ENCODE results near the gene MGMT. TPM values are rescaled to one million over a fixed set of nuclear protein-coding genes. Genes with fewer than 3 reads are reported as not detected.

MGMT gene
- total RNA-seq, 1 donor from 2014 or later, result 22.1 TPM

GRCh38 chr10:129621693-129622092 lies 154.7 kb downstream of the MGMT start:
- DNase-seq (ENCODE audit: low spot score), result no peak

GRCh38 chr10:129622291-129622690 lies 155.2 kb downstream of the MGMT start:
- no peak for DNase-seq (ENCODE audit: low spot score)

- peak; percentile 19 for DNase-seq (ENCODE audit: low spot score)
Observed at GRCh38 chr10:129622736-129623135, 155.7 kb downstream of the MGMT start.

GRCh38 chr10:129624526-129624925 lies 157.5 kb downstream of the MGMT start:
- DNase-seq (ENCODE audit: low spot score), result no peak

GRCh38 chr10:129626309-129626708 lies 159.3 kb downstream of the MGMT start:
- no peak for DNase-seq (ENCODE audit: low spot score)

GRCh38 chr10:129626796-129627435 lies 159.9 kb downstream of the MGMT start:
- no peak for DNase-seq (ENCODE audit: low spot score)

GRCh38 chr10:129627442-129627841 lies 160.4 kb downstream of the MGMT start:
- DNase-seq (ENCODE audit: low spot score), result no peak

GRCh38 chr10:129628823-129629222 lies 161.8 kb downstream of the MGMT start:
- no peak for DNase-seq (ENCODE audit: low spot score)

- DNase-seq (ENCODE audit: low spot score), result no peak
Observed at GRCh38 chr10:129629911-129630310, 162.9 kb downstream of the MGMT start.

GRCh38 chr10:129631006-129631405 lies 164.0 kb downstream of the MGMT start:
- no peak for DNase-seq (ENCODE audit: low spot score)

- DNase-seq (ENCODE audit: low spot score), result no peak
Observed at GRCh38 chr10:129631870-129632623, 165.0 kb downstream of the MGMT start.

- DNase-seq (ENCODE audit: low spot score), result no peak
Observed at GRCh38 chr10:129637010-129637409, 170.0 kb downstream of the MGMT start.

GRCh38 chr10:129637846-129638245 lies 170.8 kb downstream of the MGMT start:
- no peak for DNase-seq (ENCODE audit: low spot score)

GRCh38 chr10:129641351-129641750 lies 174.3 kb downstream of the MGMT start:
- no peak for DNase-seq (ENCODE audit: low spot score)

GRCh38 chr10:129641982-129642381 lies 174.9 kb downstream of the MGMT start:
- no peak for DNase-seq (ENCODE audit: low spot score)

- no peak for DNase-seq (ENCODE audit: low spot score)
Observed at GRCh38 chr10:129642427-129642826, 175.4 kb downstream of the MGMT start.

- DNase-seq (ENCODE audit: low spot score), result no peak
Observed at GRCh38 chr10:129643266-129643665, 176.2 kb downstream of the MGMT start.

GRCh38 chr10:129645487-129645886 lies 178.4 kb downstream of the MGMT start:
- no peak for DNase-seq (ENCODE audit: low spot score)

GRCh38 chr10:129646973-129647372 lies 179.9 kb downstream of the MGMT start:
- DNase-seq (ENCODE audit: low spot score), result no peak

- DNase-seq (ENCODE audit: low spot score), result no peak
Observed at GRCh38 chr10:129647590-129647989, 180.5 kb downstream of the MGMT start.

GRCh38 chr10:129648856-129649255 lies 181.8 kb downstream of the MGMT start:
- DNase-seq (ENCODE audit: low spot score), result no peak

- DNase-seq (ENCODE audit: low spot score), result no peak
Observed at GRCh38 chr10:129652021-129652420, 185.0 kb downstream of the MGMT start.

GRCh38 chr10:129652521-129653201 lies 185.6 kb downstream of the MGMT start:
- no peak for DNase-seq (ENCODE audit: low spot score)

Measured in umbilical cord (tissue), 2 donors.